Fibroblast of skin of right quadriceps (primary cell): ENCODE results near the gene PLA1A.

Experiments used
- DNase-seq: peaks from one replicate; pipeline ENCODE4 v3.0.0-alpha.2; 2013

Gene PLA1A

GRCh38 chr3:119641416-119641815 is 43.7 kb downstream of the PLA1A start:
- no peak for DNase-seq

- DNase-seq: peak; percentile 40
These were observed 45.2 kb downstream of the PLA1A start for GRCh38 chr3:119642746-119643473.

- peak; percentile 82 for DNase-seq
These were observed 45.8 kb downstream of the PLA1A start for GRCh38 chr3:119643528-119643927.

- no peak for DNase-seq
These were observed 46.8 kb downstream of the PLA1A start for GRCh38 chr3:119644481-119644880.

GRCh38 chr3:119645813-119646212 is 48.1 kb downstream of the PLA1A start:
- DNase-seq: no peak

GRCh38 chr3:119647171-119647570 is 49.5 kb downstream of the PLA1A start:
- DNase-seq: no peak

- no peak for DNase-seq
These were observed 50.3 kb downstream of the PLA1A start for GRCh38 chr3:119647843-119648575.

GRCh38 chr3:119649761-119650160 is 52.1 kb downstream of the PLA1A start:
- DNase-seq: no peak

- no peak for DNase-seq
These were observed 54.8 kb downstream of the PLA1A start for GRCh38 chr3:119652306-119653033.

GRCh38 chr3:119653876-119654275 is 56.2 kb downstream of the PLA1A start:
- no peak for DNase-seq

GRCh38 chr3:119657887-119658702 is 60.4 kb downstream of the PLA1A start:
- DNase-seq: no peak

GRCh38 chr3:119658994-119659393 is 61.3 kb downstream of the PLA1A start:
- no peak for DNase-seq

GRCh38 chr3:119659606-119660291 is 62.1 kb downstream of the PLA1A start:
- DNase-seq: no peak

- peak; percentile 29 for DNase-seq
These were observed 63.1 kb downstream of the PLA1A start, which contains the start of gene POPDC2 for GRCh38 chr3:119660474-119661440. Gene POPDC2 (minus strand): TSS chr3:119660589. CDS start chr3:119660423, 166 bp downstream.

- DNase-seq: peak; percentile 52
These were observed 65.1 kb downstream of the PLA1A start for GRCh38 chr3:119662604-119663373.

- DNase-seq: peak; percentile 61
These were observed 66.2 kb downstream of the PLA1A start for GRCh38 chr3:119663885-119664284.

GRCh38 chr3:119664370-119664769 is 66.7 kb downstream of the PLA1A start:
- no peak for DNase-seq

GRCh38 chr3:119664850-119665379 is 67.2 kb downstream of the PLA1A start:
- peak; percentile 29 for DNase-seq

GRCh38 chr3:119665954-119666559 is 68.4 kb downstream of the PLA1A start:
- DNase-seq: no peak
